HepG2 (cell line): ENCODE measurements around the gene RAB17. TPM values are rescaled to one million over a fixed set of nuclear protein-coding genes. Genes with fewer than 3 reads are reported as not detected.
A peak's percentile ranks its signal among the peaks of the same experiment; 100 is the strongest.
"Not testable (repeated sequence)": the region's sequence is repeated elsewhere in the genome, so short reads cannot be mapped to it uniquely, and the experiment has no call there.

Experiments used
- ATAC-seq: fragments of 200-7000 bp; cut with Tn5 transposase; 3 replicates; pipeline ENCODE4 v1.9.1; 2020; ENCODE audit warnings: mild to moderate bottlenecking, moderate library complexity
- BruUV-seq: library from RNA; stranded (reverse); fragments of 400-500 nt; replicated peaks from 2 replicates; lab custom pipeline; 2021; lab: Mats Ljungman, UMichigan
- CTCF ChIA-PET: fragments of 300-600 bp; formaldehyde crosslinking; extraction: SDS; loops from one replicate; lab custom pipeline; 2021; ENCODE audit warnings: low total read pairs, inconsistent platforms, low intra/inter-chr PET ratio; lab: Yijun Ruan, JAX
- POLR2A ChIA-PET: fragments of 350-600 bp; sonication (Branson Sonifier 250); formaldehyde crosslinking; loops from one replicate; lab custom pipeline; 2020; ENCODE audit warnings: antibody characterized with exemption, inconsistent platforms; lab: Yijun Ruan, JAX
- DNase-seq: peaks from one replicate; pipeline ENCODE4 v3.0.0-alpha.2; 2015; ENCODE audit warnings: low spot score
- FAIRE-seq: peaks from 3 replicates; lab custom pipeline; 2011; peaks lifted over from hg19 to GRCh38; lab: Jason Lieb, UNC
- H2AFZ ChIP-seq: one replicate; pipeline ENCODE4 v1.6.1; 2011; ENCODE audit warnings: low read length, inconsistent platforms
- H3K27ac ChIP-seq: fragments of 300-600 bp; 3 replicates; pipeline ENCODE4 v1.8.0; 2011; ENCODE audit warnings: mixed run types, mild to moderate bottlenecking, mixed read lengths, low read length, inconsistent platforms; ENCODE audit not compliant: insufficient read depth; ENCODE audit errors: extremely low read length
- H3K27me3 ChIP-seq, 2 experiments: fragments of 200-600 bp in 1 of 2; 2 replicates in 1 of 2; 3 replicates in 1 of 2; pipeline versions ENCODE4 v1.6.0 to v1.8.0; 2011; ENCODE audit warnings: low read length in 2 of 2, mild to moderate bottlenecking in 2 of 2, moderate library complexity in 2 of 2, inconsistent platforms in 1 of 2; ENCODE audit not compliant: insufficient read depth in 2 of 2, control insufficient read depth in 1 of 2
- H3K36me3 ChIP-seq, 2 experiments: fragments of 200-600 bp in 1 of 2; replicated peaks in 1 of 2; 2 replicates in 1 of 2; 3 replicates in 1 of 2; pipeline versions ENCODE4 v1.5.1 to v1.8.0; 2011; ENCODE audit warnings: low read length in 2 of 2, inconsistent platforms in 1 of 2; ENCODE audit not compliant: insufficient read depth in 2 of 2, control insufficient read depth in 1 of 2
- H3K4me1 ChIP-seq: 2 replicates; pipeline ENCODE4 v1.5.1; 2012; ENCODE audit warnings: low read length, inconsistent platforms; ENCODE audit not compliant: insufficient read depth
- H3K4me2 ChIP-seq: 2 replicates; pipeline ENCODE4 v1.6.0; 2011; ENCODE audit warnings: low read depth, low read length, inconsistent platforms
- H3K4me3 ChIP-seq, 3 experiments: fragments of 200-600 bp in 1 of 3; sonication (generic), shearing (Covaris generic) in 1 of 3; replicated peaks in 1 of 3; 2 replicates each; pipeline ENCODE4 v1.5.1; 2011 to 2016; ENCODE audit warnings: low read length in 3 of 3, inconsistent platforms in 2 of 3, low read depth in 2 of 3, mild to moderate bottlenecking in 2 of 3, control low read depth in 1 of 3, mixed read lengths in 1 of 3; ENCODE audit not compliant: insufficient read depth in 1 of 3
- H3K79me2 ChIP-seq: one replicate; pipeline ENCODE4 v1.6.1; 2011; ENCODE audit warnings: low read length, inconsistent platforms; ENCODE audit not compliant: insufficient read depth
- H3K9ac ChIP-seq: 2 replicates; pipeline ENCODE4 v1.6.0; 2011; ENCODE audit warnings: mild to moderate bottlenecking, low read depth, low read length, inconsistent platforms; ENCODE audit not compliant: insufficient read depth
- H3K9me3 ChIP-seq: 2 replicates; pipeline ENCODE4 v1.5.1; 2012; ENCODE audit warnings: mild to moderate bottlenecking, low read length
- H4K20me1 ChIP-seq: 2 replicates; pipeline ENCODE4 v1.6.0; 2011; ENCODE audit warnings: inconsistent platforms, mild to moderate bottlenecking, low read length, moderate library complexity; ENCODE audit not compliant: insufficient read depth
- ATF7 ChIP-seq, 2 experiments: fragments of 450-650 bp in 1 of 2; sonication (generic) in 1 of 2; formaldehyde crosslinking in 1 of 2; IDR thresholded peaks; 2 replicates each; pipeline versions ENCODE4 v1.4.0 to v1.6.1; 2016 to 2020; ENCODE audit warnings: antibody characterized with exemption in 1 of 2, mild to moderate bottlenecking in 1 of 2, missing genetic modification reagents in 1 of 2
- DPF2 ChIP-seq: sonication (generic); formaldehyde crosslinking; IDR thresholded peaks from 2 replicates; pipeline ENCODE4 v1.4.0; 2020; ENCODE audit warnings: mild to moderate bottlenecking, low read depth, missing genetic modification reagents, borderline replicate concordance
- RBM39 ChIP-seq: fragments of 200-400 bp; formaldehyde crosslinking; IDR thresholded peaks from one replicate; pipeline ENCODE4 v1.6.1; 2018; ENCODE audit warnings: antibody characterized with exemption, mild to moderate bottlenecking, low read depth, low read length; ENCODE audit not compliant: poor library complexity, severe bottlenecking
- SIN3A ChIP-seq: IDR thresholded peaks from 2 replicates; pipeline ENCODE4 v1.6.1; 2011; ENCODE audit warnings: low read depth, mild to moderate bottlenecking, control low read depth, low read length, borderline replicate concordance
- SNAI1 ChIP-seq: sonication (generic); formaldehyde crosslinking; IDR thresholded peaks from 2 replicates; pipeline ENCODE4 v1.5.0; 2020; ENCODE audit warnings: mild to moderate bottlenecking, missing genetic modification reagents, borderline replicate concordance
- TOPORS ChIP-seq: sonication (generic); formaldehyde crosslinking; IDR thresholded peaks from 2 replicates; pipeline ENCODE4 v1.8.0; 2023; ENCODE audit warnings: mild to moderate bottlenecking, missing genetic modification reagents
- ZKSCAN1 ChIP-seq: fragments of 150-350 bp; IDR thresholded peaks from 2 replicates; pipeline ENCODE4 v1.6.1; 2014; ENCODE audit warnings: low read length
- ZMYM3 ChIP-seq: sonication (generic); formaldehyde crosslinking; IDR thresholded peaks from 2 replicates; pipeline ENCODE4 v1.5.1; 2020; ENCODE audit warnings: mild to moderate bottlenecking, missing genetic modification reagents
- ZNF121 ChIP-seq: sonication (generic); formaldehyde crosslinking; IDR thresholded peaks from 2 replicates; pipeline ENCODE4 v1.5.0; 2020; ENCODE audit warnings: mild to moderate bottlenecking, missing genetic modification reagents
- WGBS: methylation state at CpG from one replicate; pipeline ENCODE4 v1.1.6; 2017; ENCODE audit warnings: low lambda C conversion rate; 5-methylcytosine and 5-hydroxymethylcytosine counted together
- in situ Hi-C: cut with HindIII; loops from 2 replicates; pipeline ENCODE4 v1.10.0; 2017; ENCODE audit warnings: low pct_unique_long_range_greater_than_20kb; ENCODE audit not compliant: extremely low pct_ligation_motif_present
- intact Hi-C: fragments of 100-400 bp; cut with micrococcal nuclease; formaldehyde crosslinking; loops from one replicate; pipeline ENCODE4 v1.10.0; 2022; ENCODE audit not compliant: unreplicated experiment
- polyA plus RNA-seq, 8 experiments: library from polyadenylated mRNA; depleted of rRNA in 3 of 8; stranded (reverse) in 7 of 8; unstranded in 1 of 8; fragments of >200 nt; fragmentation: Illumina TruSeq in 4 of 8; extraction: Trizol in 4 of 8; gene quantifications; 2 replicates each; pipeline versions ENCODE4 v1.2.1 to v1.2.3, GENCODE V29; 2011 to 2016; ENCODE audit warnings: low read depth in 4 of 8, missing spikeins in 1 of 8, mixed read lengths in 1 of 8; ENCODE audit not compliant: insufficient read depth in 1 of 8
- total RNA-seq, 5 experiments: library from RNA; depleted of rRNA; stranded (reverse); fragments of >200 nt; fragmentation: Illumina TruSeq; extraction: Trizol; gene quantifications; 2 replicates each; pipeline ENCODE4 v1.2.3, GENCODE V29; 2016; ENCODE audit warnings: low read depth in 1 of 5
- TF ChIP-seq, protein P1 (sequence below): IDR thresholded peaks from 2 replicates; pipeline ENCODE4 v1.6.1; 2018; ENCODE audit warnings: missing genetic modification reagents
- TF ChIP-seq, protein P2 (sequence below): sonication (generic); formaldehyde crosslinking; IDR thresholded peaks from 2 replicates; pipeline ENCODE4 v1.4.0; 2020; ENCODE audit warnings: missing genetic modification reagents
- TF ChIP-seq, protein P3 (sequence below): sonication (generic); formaldehyde crosslinking; IDR thresholded peaks from 2 replicates; pipeline ENCODE4 v1.9.0; 2021; ENCODE audit warnings: missing genetic modification reagents, borderline replicate concordance

The RAB17 gene
- total and polyA plus RNA-seq, 2 of the 13 experiments (the other 11 are each of a cell fraction or from before 2014, with no cell fraction given): 68.0 to 124 TPM

DNA sequence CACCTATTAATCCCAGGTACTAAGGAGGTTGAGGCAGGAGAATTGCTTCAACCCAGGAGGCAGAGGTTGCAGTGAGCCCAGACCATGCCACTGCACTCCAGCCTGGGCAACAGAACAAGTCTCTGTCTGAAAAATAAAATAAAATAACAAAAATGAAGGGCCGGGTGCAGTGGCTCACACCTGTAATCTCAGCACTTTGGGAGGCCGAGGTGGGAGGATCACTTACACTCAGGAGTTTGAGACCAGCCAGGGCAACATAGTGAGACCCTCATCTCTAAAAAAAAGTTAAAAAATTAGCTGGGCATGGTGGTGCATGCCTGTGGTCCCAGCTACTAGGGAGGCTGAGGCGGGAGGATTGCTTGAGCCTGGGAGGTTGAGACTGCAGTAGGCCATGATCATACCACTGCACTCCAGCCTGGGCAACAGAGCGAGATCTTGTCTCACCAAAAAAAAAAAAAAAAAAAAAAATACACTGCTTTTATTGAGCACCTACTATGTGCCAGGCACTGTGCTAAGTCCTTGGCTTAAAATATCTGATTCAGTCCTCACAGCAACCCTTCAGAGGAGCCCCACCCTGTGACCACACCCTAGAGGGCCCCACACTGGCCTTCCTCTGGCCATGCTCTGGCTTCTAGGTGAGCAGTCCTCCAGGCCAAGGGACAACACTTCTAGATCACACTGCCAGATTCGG, 5.4 kb upstream of the RAB17 start:
- in situ Hi-C loops, H3K79me2 ChIP-seq, ATAC-seq, CTCF ChIA-PET, H3K27ac ChIP-seq, H3K9ac ChIP-seq, H3K4me3 ChIP-seq, H3K36me3 ChIP-seq, DNase-seq, H2AFZ ChIP-seq, intact Hi-C loops, H3K9me3 ChIP-seq, H4K20me1 ChIP-seq, BruUV-seq, H3K27me3 ChIP-seq, FAIRE-seq: not testable (repeated sequence)
- Histone ChIP-seq H3K4me1 (peaks cover 96% of the 10 kb centered on the region), H3K4me2 (0 out of 2 replicates have a peak overlapping the region, but pooled peaks have one; percentile 25)
- TF ChIP-seq ZNF121 (CRISPR knock-in tag) (peak; percentile 75), ZMYM3 (peak; percentile 61; the same call in 1 of the 2 replicates), SNAI1 (CRISPR knock-in tag) (0 out of 2 replicates have a peak, but pooled peaks have one; percentile 65), ZKSCAN1 (peak; percentile 84)
- WGBS: 77% methylated on average over 5 of the region's 5 CpGs
- POLR2A ChIA-PET: interaction anchor here (0.7 kb wide), 1 partner anchor 74 kb away, joined by 3 read pairs; no protein-coding TSS in a partner anchor

DNA sequence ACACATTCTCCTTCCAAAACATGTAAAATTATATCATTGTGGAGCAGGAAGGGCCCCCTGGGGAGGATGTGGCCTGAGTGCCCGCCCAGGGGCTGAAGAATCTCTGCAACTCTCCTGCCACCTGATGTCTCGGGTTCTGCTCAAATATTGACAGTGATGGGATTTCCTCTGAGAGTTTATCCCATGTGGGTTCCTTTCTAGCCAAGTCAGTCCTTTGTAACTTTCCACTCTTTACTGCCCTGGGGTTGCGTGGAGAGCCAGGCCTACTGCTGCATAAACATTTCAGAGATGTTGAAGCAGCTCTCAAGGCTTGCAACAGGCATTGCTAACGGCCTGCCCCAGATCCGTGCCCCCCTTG, 4.0 kb upstream of the RAB17 start:
- POLR2A ChIA-PET: interaction anchor here (1.6 kb wide), 1 partner anchor 9 kb away, joined by 5 read pairs; no protein-coding TSS in a partner anchor
- TF ChIP-seq SIN3A (0 out of 2 replicates have a peak, but pooled peaks have one; percentile 49), DPF2 (no peak), RBM39 (no peak), ATF7 (IDR thresholded peaks at IDR 0.05) (no peak), ATF7 (CRISPR knock-in tag; IDR thresholded peaks at IDR 0.05) (no peak), TOPORS (CRISPR knock-in tag) (peak; percentile 53; the same call in 1 of the 2 replicates)
- TF ChIP-seq, protein P1, sequence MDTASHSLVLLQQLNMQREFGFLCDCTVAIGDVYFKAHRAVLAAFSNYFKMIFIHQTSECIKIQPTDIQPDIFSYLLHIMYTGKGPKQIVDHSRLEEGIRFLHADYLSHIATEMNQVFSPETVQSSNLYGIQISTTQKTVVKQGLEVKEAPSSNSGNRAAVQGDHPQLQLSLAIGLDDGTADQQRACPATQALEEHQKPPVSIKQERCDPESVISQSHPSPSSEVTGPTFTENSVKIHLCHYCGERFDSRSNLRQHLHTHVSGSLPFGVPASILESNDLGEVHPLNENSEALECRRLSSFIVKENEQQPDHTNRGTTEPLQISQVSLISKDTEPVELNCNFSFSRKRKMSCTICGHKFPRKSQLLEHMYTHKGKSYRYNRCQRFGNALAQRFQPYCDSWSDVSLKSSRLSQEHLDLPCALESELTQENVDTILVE (CRISPR knock-in tag): no peak
- TF ChIP-seq, protein P2, sequence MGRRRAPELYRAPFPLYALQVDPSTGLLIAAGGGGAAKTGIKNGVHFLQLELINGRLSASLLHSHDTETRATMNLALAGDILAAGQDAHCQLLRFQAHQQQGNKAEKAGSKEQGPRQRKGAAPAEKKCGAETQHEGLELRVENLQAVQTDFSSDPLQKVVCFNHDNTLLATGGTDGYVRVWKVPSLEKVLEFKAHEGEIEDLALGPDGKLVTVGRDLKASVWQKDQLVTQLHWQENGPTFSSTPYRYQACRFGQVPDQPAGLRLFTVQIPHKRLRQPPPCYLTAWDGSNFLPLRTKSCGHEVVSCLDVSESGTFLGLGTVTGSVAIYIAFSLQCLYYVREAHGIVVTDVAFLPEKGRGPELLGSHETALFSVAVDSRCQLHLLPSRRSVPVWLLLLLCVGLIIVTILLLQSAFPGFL (CRISPR knock-in tag): no peak
- TF ChIP-seq, protein P3, sequence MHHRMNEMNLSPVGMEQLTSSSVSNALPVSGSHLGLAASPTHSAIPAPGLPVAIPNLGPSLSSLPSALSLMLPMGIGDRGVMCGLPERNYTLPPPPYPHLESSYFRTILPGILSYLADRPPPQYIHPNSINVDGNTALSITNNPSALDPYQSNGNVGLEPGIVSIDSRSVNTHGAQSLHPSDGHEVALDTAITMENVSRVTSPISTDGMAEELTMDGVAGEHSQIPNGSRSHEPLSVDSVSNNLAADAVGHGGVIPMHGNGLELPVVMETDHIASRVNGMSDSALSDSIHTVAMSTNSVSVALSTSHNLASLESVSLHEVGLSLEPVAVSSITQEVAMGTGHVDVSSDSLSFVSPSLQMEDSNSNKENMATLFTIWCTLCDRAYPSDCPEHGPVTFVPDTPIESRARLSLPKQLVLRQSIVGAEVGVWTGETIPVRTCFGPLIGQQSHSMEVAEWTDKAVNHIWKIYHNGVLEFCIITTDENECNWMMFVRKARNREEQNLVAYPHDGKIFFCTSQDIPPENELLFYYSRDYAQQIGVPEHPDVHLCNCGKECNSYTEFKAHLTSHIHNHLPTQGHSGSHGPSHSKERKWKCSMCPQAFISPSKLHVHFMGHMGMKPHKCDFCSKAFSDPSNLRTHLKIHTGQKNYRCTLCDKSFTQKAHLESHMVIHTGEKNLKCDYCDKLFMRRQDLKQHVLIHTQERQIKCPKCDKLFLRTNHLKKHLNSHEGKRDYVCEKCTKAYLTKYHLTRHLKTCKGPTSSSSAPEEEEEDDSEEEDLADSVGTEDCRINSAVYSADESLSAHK: no peak

More for the DNA sequence above, 4.0 kb upstream of the RAB17 start:
- in situ Hi-C loops: no loop called here
- CTCF ChIA-PET: no interaction called here
- DNase-seq (peak; percentile 85), FAIRE-seq (peak; percentile 86), ATAC-seq (peak; percentile 10)
- Histone ChIP-seq H4K20me1 (no peaks in the 10 kb centered on the region), H3K4me1 (peaks cover 96% of the 10 kb centered on the region), H3K4me2 (peak overlapping the region; percentile 64), H2AFZ (no peak overlapping the region), H3K27me3 (no peaks in the 10 kb centered on the region; a peak in 1 of 5 replicates), H3K36me3 (no peaks in the 10 kb centered on the region), H3K9ac (peak overlapping the region; percentile 41), H3K27ac (peak overlapping the region; percentile 72), H3K79me2 (peaks cover 11% of the 10 kb centered on the region), H3K4me3 (peak overlapping the region in 2 of 3 experiments; percentile 10 to 21; a peak in 2 of 6 replicates), H3K9me3 (no peaks in the 10 kb centered on the region)
- BruUV-seq: no TSS peak
- WGBS: 6% methylated on average over 5 of the region's 5 CpGs
- intact Hi-C loops: no loop called here
